HG03025 (cell line): ENCODE data around the gene RAB6A.
"Not testable (repeated sequence)": the region's sequence is repeated elsewhere in the genome, so short reads cannot be mapped to it uniquely, and the experiment has no call there.

Experiments
- ATAC-seq: cut with Tn5 transposase; IDR thresholded peaks from one replicate; pipeline ENCODE4 v1.9.1; 2021; ENCODE audit warnings: mild to moderate bottlenecking, moderate library complexity; ENCODE audit not compliant: unreplicated experiment, low FRiP score

RAB6A gene

GRCh38 chr11:73729594-73730206, 31.2 kb downstream of the RAB6A start:
- ATAC-seq, result no peak

GRCh38 chr11:73728000-73728399, 32.9 kb downstream of the RAB6A start:
- ATAC-seq, result no peak

GRCh38 chr11:73726825-73727224, 34.0 kb downstream of the RAB6A start:
- ATAC-seq, result no peak

- ATAC-seq, result no peak
Observed at GRCh38 chr11:73717136-73717535, 43.7 kb downstream of the RAB6A start.

GRCh38 chr11:73716153-73717056, 44.5 kb downstream of the RAB6A start:
- no peak for ATAC-seq

GRCh38 chr11:73715541-73715940, 45.3 kb downstream of the RAB6A start:
- ATAC-seq, result no peak

- ATAC-seq, result no peak
Observed at GRCh38 chr11:73710964-73711363, 49.9 kb downstream of the RAB6A start.

- no peak for ATAC-seq
Observed at GRCh38 chr11:73705053-73705452, 55.8 kb downstream of the RAB6A start.

- ATAC-seq, result no peak
Observed at GRCh38 chr11:73693899-73694525, 66.9 kb downstream of the RAB6A start.

GRCh38 chr11:73680687-73681086, 80.2 kb downstream of the RAB6A start:
- ATAC-seq, result no peak

GRCh38 chr11:73676552-73676951, 84.3 kb downstream of the RAB6A start:
- not testable (repeated sequence) for ATAC-seq

- no peak for ATAC-seq
Observed at GRCh38 chr11:73671701-73672100, 89.2 kb downstream of the RAB6A start.

GRCh38 chr11:73670808-73671207, 90.1 kb downstream of the RAB6A start:
- ATAC-seq, result no peak

GRCh38 chr11:73667891-73668290, 93.0 kb downstream of the RAB6A start:
- ATAC-seq, result no peak

GRCh38 chr11:73664877-73665276, 96.0 kb downstream of the RAB6A start:
- no peak for ATAC-seq

GRCh38 chr11:73663604-73664495, 97.0 kb downstream of the RAB6A start:
- ATAC-seq, result no peak

GRCh38 chr11:73662445-73663157, 98.3 kb downstream of the RAB6A start:
- no peak for ATAC-seq

- ATAC-seq, result peak; percentile 68
Observed at GRCh38 chr11:73661035-73661628, 99.7 kb downstream of the RAB6A start.

GRCh38 chr11:73660497-73661034, 100.3 kb downstream of the RAB6A start:
- no peak for ATAC-seq
